Naive B cell (primary cell): Measurements from ENCODE around the gene CGNL1. TPM values are rescaled to one million over a fixed set of nuclear protein-coding genes. Genes with fewer than 3 reads are reported as not detected.
A peak's percentile ranks its signal among the peaks of the same experiment; 100 is the strongest.

ENCODE experiments used
- ATAC-seq, 2 donors: fragments of 150-1000 bp; cut with Tn5 transposase; 2 replicates each; pipeline ENCODE4 v1.10.0; 2021; ENCODE audit warnings: low read depth in 2 of 2, mild to moderate bottlenecking in 2 of 2, moderate library complexity in 2 of 2
- DNase-seq: peaks from one replicate; pipeline ENCODE4 v3.0.0; 2022
- H3K27ac Mint-ChIP-seq, 6 donors: one replicate each; pipeline ENCODE4 v1.8.0; 2020 to 2022; ENCODE audit warnings: mild to moderate bottlenecking in 6 of 6, mixed read lengths in 6 of 6, moderate library complexity in 5 of 6, inconsistent platforms in 2 of 6
- H3K27me3 Mint-ChIP-seq, 3 donors: one replicate each; pipeline ENCODE4 v1.8.0; 2021 to 2022; ENCODE audit warnings: mixed read lengths in 3 of 3, mild to moderate bottlenecking in 1 of 3
- H3K36me3 Mint-ChIP-seq, 2 donors: one replicate each; pipeline ENCODE4 v1.8.0; 2020 to 2022; ENCODE audit warnings: mixed read lengths in 2 of 2, inconsistent platforms in 1 of 2, mild to moderate bottlenecking in 1 of 2
- H3K4me1 Mint-ChIP-seq, 3 donors: one replicate each; pipeline ENCODE4 v1.8.0; 2020 to 2022; ENCODE audit warnings: mixed read lengths in 3 of 3, inconsistent platforms in 1 of 3, mild to moderate bottlenecking in 1 of 3, moderate library complexity in 1 of 3
- H3K4me3 Mint-ChIP-seq, 8 donors: one replicate each; pipeline ENCODE4 v1.8.0; 2020 to 2022; ENCODE audit warnings: mild to moderate bottlenecking in 8 of 8, mixed read lengths in 8 of 8, moderate library complexity in 8 of 8, inconsistent platforms in 2 of 8
- H3K9me3 Mint-ChIP-seq, 7 donors: one replicate each; pipeline ENCODE4 v1.8.0; 2020 to 2022; ENCODE audit warnings: mixed read lengths in 7 of 7, mild to moderate bottlenecking in 5 of 7, inconsistent platforms in 2 of 7, moderate library complexity in 1 of 7
- polyA plus RNA-seq, 6 donors: library from polyadenylated mRNA; unstranded; fragments of 300-500 nt; fragmentation: Illumina TruSeq; gene quantifications; one replicate each; pipeline ENCODE4 v1.2.3, GENCODE V29; 2021; ENCODE audit warnings: low read depth in 6 of 6

CGNL1 gene
- polyA plus RNA-seq, 6 donors from 2014 or later, result 0.09 TPM; not detected in 4

DNA sequence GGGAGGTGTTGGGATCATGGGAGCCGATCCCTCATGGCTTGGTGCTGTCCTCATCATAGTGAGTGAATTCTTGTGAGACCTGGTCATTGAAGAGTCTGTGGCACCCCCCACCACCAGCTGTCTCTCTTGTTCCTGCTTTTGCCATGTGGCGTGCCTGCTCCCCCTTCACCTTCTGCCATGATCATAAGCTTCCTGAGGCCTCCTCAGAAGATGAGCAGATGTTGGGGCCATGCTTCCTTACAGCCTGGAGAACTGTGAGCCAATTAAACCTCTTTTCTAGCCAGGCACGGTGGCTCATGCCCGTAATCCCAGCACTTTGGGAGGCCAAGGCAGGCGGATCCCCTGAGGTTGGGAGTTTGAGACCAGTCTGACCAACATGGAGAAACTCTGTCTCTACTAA is 37.0 kb upstream of the CGNL1 start:
- H3K27me3 Mint-ChIP-seq, result peaks cover 0 to 30% (median 0%) of the 10 kb centered on the region in 3 donors
- ATAC-seq, result no peak
- peaks cover 0 to 5% (median 4%) of the 10 kb centered on the region in 3 donors for H3K4me1 Mint-ChIP-seq
- H3K27ac Mint-ChIP-seq, result peak overlapping the region in 1 of 6 donors; percentile 56
- H3K9me3 Mint-ChIP-seq, result no peaks in the 10 kb centered on the region
- no peaks in the 10 kb centered on the region for H3K36me3 Mint-ChIP-seq
- H3K4me3 Mint-ChIP-seq, result no peak overlapping the region
- DNase-seq, result no peak

DNA sequence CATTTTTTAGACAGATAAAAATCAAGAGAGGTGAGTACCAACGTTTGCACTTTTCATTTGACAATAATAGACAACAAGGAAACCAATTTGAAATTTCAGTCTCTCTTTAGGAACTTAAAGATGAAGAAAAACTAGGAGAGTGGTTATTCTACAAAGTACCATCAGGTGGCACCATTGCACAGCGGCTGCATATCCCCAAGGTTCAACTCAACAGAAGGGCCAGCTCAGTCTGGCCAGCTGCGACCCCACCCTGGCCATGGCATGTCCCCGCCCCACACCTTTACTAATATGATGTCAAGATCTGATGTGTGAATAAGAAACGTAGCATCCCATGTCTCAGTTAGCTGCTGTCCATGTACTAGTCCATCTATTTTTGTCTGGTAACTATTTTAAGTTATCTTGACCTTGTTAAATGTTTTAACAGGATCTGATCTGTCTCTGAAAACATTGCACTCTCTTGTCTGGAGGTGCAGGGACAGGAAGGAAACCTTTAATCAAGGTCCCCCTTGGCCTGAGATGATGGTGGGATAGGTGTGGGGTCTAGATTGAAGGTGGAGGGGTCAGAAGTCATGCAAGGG is 35.5 kb upstream of the CGNL1 start:
- ATAC-seq, result peak; percentile 18 to 37
- H3K27me3 Mint-ChIP-seq, result peaks cover 0 to 24% (median 0%) of the 10 kb centered on the region in 3 donors
- H3K9me3 Mint-ChIP-seq, result no peaks in the 10 kb centered on the region
- H3K4me3 Mint-ChIP-seq, result no peak overlapping the region
- H3K4me1 Mint-ChIP-seq, result peaks cover 0 to 5% (median 0%) of the 10 kb centered on the region in 3 donors
- DNase-seq, result peak; percentile 38
- peak overlapping the region in 1 of 6 donors; percentile 3 for H3K27ac Mint-ChIP-seq
- no peaks in the 10 kb centered on the region for H3K36me3 Mint-ChIP-seq

GRCh38 chr15:57343048-57343447 is 33.3 kb upstream of the CGNL1 start:
- Mint-ChIP-seq H3K9me3 (no peaks in the 10 kb centered on the region), H3K27me3 (peaks cover 0 to 8% (median 0%) of the 10 kb centered on the region in 3 donors)

GRCh38 chr15:57343498-57343897 is 32.8 kb upstream of the CGNL1 start:
- H3K9me3 Mint-ChIP-seq, result peaks cover 0 to 4% (median 0%) of the 10 kb centered on the region in 7 donors
- H3K4me1 Mint-ChIP-seq, result peaks cover 0 to 5% (median 0%) of the 10 kb centered on the region in 3 donors
- no peak for ATAC-seq
- H3K27me3 Mint-ChIP-seq, result peaks cover 0 to 8% (median 0%) of the 10 kb centered on the region in 3 donors
- no peaks in the 10 kb centered on the region for H3K36me3 Mint-ChIP-seq
- no peak overlapping the region for H3K4me3 Mint-ChIP-seq
- peak overlapping the region in 2 of 6 donors; percentile 15 to 42 for H3K27ac Mint-ChIP-seq
- no peak for DNase-seq

More at GRCh38 chr15:57343048-57343447, 33.3 kb upstream of the CGNL1 start:
- Mint-ChIP-seq H3K4me3 (no peak overlapping the region), H3K4me1 (peaks cover 0 to 5% (median 0%) of the 10 kb centered on the region in 3 donors), H3K27ac (peak overlapping the region in 3 of 6 donors; percentile 15 to 42 (median 28)), H3K36me3 (no peaks in the 10 kb centered on the region)
- no peak for DNase-seq
- no peak for ATAC-seq

DNA sequence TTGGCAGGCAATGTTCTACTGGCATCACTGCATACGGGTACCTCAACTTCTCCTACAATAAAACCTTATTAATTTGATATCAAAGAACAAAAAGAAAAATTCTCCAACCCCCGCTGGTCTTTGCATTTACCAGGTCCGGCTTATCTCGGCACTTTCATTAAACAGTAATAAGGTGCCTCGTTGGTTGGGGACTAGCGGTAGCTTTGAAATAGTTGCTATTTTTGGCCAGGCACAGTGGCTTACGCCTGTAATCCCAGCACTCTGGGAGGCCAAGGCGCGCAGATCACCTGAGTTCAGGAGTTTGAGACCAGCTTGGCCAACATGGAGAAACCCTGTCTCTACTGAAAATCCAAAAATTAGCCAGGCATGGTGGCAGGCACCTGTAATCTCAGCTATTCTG is 32.0 kb upstream of the CGNL1 start:
- Mint-ChIP-seq H3K27me3 (peaks cover 0 to under 1% (median 0%) of the 10 kb centered on the region in 3 donors), H3K9me3 (peaks cover 0 to 6% (median 0%) of the 10 kb centered on the region in 7 donors), H3K27ac (no peak overlapping the region), H3K4me3 (no peak overlapping the region), H3K36me3 (no peaks in the 10 kb centered on the region), H3K4me1 (peaks cover 0 to 5% (median 0%) of the 10 kb centered on the region in 3 donors)
- DNase-seq (no peak), ATAC-seq (no peak)

- ATAC-seq, result no peak
- H3K36me3 Mint-ChIP-seq, result no peaks in the 10 kb centered on the region
- H3K27me3 Mint-ChIP-seq, result no peaks in the 10 kb centered on the region
- H3K9me3 Mint-ChIP-seq, result peaks cover 0 to 6% (median 0%) of the 10 kb centered on the region in 7 donors
- no peak overlapping the region for H3K27ac Mint-ChIP-seq
- H3K4me1 Mint-ChIP-seq, result peaks cover 0 to 2% (median 0%) of the 10 kb centered on the region in 3 donors
- no peak overlapping the region for H3K4me3 Mint-ChIP-seq
- no peak for DNase-seq
Observed at GRCh38 chr15:57345584-57345983, 30.7 kb upstream of the CGNL1 start.

GRCh38 chr15:57348081-57348480 is 28.2 kb upstream of the CGNL1 start:
- Mint-ChIP-seq H3K4me1 (no peaks in the 10 kb centered on the region), H3K9me3 (peaks cover 0 to 6% (median 0%) of the 10 kb centered on the region in 7 donors), H3K36me3 (no peaks in the 10 kb centered on the region), H3K27ac (peak overlapping the region in 1 of 6 donors; percentile 61), H3K27me3 (peaks cover 0 to 3% (median 2%) of the 10 kb centered on the region in 3 donors), H3K4me3 (no peak overlapping the region)
- no peak for DNase-seq
- no peak for ATAC-seq

GRCh38 chr15:57352535-57353316 is 23.6 kb upstream of the CGNL1 start:
- H3K36me3 Mint-ChIP-seq, result no peaks in the 10 kb centered on the region
- DNase-seq, result no peak
- no peak overlapping the region for H3K27ac Mint-ChIP-seq
- H3K4me1 Mint-ChIP-seq, result peaks cover 0 to 4% (median 0%) of the 10 kb centered on the region in 3 donors
- H3K9me3 Mint-ChIP-seq, result peaks cover 0 to 6% (median 0%) of the 10 kb centered on the region in 7 donors
- no peak overlapping the region for H3K4me3 Mint-ChIP-seq
- no peak for ATAC-seq
- H3K27me3 Mint-ChIP-seq, result peaks cover 0 to 25% (median 5%) of the 10 kb centered on the region in 3 donors

GRCh38 chr15:57353317-57353804 is 22.9 kb upstream of the CGNL1 start:
- H3K4me1 Mint-ChIP-seq, result peaks cover 0 to 4% (median 0%) of the 10 kb centered on the region in 3 donors
- H3K4me3 Mint-ChIP-seq, result no peak overlapping the region

DNA sequence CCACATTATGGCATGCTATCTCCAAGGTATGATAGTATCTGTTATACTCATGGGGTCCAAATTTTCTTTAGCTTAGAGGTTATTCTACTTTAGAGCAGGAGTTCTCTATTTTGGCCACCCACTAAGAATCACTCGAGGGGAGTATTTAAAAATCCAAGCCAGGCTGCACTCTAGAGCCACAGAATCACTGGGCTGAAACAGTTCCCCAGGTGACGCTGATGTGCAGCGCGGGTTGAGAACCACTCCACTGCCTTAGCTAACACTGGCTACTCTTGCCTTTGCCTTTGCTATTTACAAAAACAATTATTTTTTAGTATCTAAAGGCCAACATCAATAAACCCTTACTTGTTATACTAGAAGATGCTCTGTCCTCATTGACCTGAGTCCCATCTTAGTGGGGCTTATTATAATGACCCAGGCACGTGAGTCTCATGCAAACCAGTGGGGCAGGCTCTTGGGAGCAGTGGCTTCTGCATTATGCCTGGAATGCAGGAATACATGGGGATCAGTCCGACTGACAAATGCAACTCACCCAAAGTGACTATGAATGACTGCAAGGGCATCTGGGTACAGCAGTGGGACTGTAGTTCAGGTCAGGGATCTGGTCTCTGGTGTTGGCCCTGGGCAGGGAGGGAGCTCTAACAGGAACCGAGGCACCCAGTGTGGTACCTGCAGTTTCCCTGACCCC is 21.7 kb upstream of the CGNL1 start:
- H3K27ac Mint-ChIP-seq, result no peak overlapping the region
- H3K9me3 Mint-ChIP-seq, result no peaks in the 10 kb centered on the region
- ATAC-seq (peak in 1 of 2 donors; percentile 32), DNase-seq (no peak)
- no peak overlapping the region for H3K4me3 Mint-ChIP-seq
- peaks cover 0 to 25% (median 5%) of the 10 kb centered on the region in 3 donors for H3K27me3 Mint-ChIP-seq
- no peaks in the 10 kb centered on the region for H3K36me3 Mint-ChIP-seq
- peaks cover 0 to 4% (median 0%) of the 10 kb centered on the region in 3 donors for H3K4me1 Mint-ChIP-seq

More at GRCh38 chr15:57353317-57353804, 22.9 kb upstream of the CGNL1 start:
- H3K36me3 Mint-ChIP-seq, result no peaks in the 10 kb centered on the region
- peaks cover 0 to 3% (median 0%) of the 10 kb centered on the region in 7 donors for H3K9me3 Mint-ChIP-seq
- DNase-seq, result no peak
- H3K27me3 Mint-ChIP-seq, result peaks cover 0 to 25% (median 5%) of the 10 kb centered on the region in 3 donors
- no peak overlapping the region for H3K27ac Mint-ChIP-seq
- no peak for ATAC-seq

DNA sequence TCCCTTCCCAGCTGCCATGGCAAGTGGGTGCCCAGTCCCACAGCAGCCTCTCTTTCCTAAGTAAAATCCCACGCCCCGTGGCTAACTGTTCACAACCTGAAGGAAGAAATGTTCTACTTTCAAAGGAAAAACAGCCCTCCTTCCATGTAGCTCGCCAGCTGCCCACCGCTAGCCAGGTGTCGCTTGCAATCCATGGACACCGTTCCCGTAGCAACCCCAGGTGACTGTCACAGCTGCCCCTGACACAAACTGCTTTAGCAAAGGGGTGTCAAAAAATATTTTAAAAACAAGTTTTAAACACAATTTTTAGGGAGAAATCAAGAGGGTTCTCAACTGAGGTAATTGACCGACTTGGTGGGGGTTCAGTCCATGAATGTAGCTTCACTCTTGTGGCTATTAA is 21.0 kb upstream of the CGNL1 start:
- DNase-seq, result no peak
- H3K4me1 Mint-ChIP-seq, result peaks cover 0 to 4% (median 0%) of the 10 kb centered on the region in 3 donors
- no peaks in the 10 kb centered on the region for H3K9me3 Mint-ChIP-seq
- no peak for ATAC-seq
- peaks cover 0 to 25% (median 5%) of the 10 kb centered on the region in 3 donors for H3K27me3 Mint-ChIP-seq
- H3K4me3 Mint-ChIP-seq, result no peak overlapping the region
- H3K27ac Mint-ChIP-seq, result peak overlapping the region in 1 of 6 donors; percentile 2
- no peaks in the 10 kb centered on the region for H3K36me3 Mint-ChIP-seq

- Mint-ChIP-seq H3K27me3 (peaks cover 0 to 25% (median 5%) of the 10 kb centered on the region in 3 donors), H3K36me3 (no peaks in the 10 kb centered on the region), H3K4me1 (peaks cover 0 to 4% (median 0%) of the 10 kb centered on the region in 3 donors), H3K9me3 (no peaks in the 10 kb centered on the region), H3K27ac (no peak overlapping the region), H3K4me3 (no peak overlapping the region)
- no peak for ATAC-seq
- DNase-seq, result no peak
Observed at GRCh38 chr15:57356178-57356577, 20.1 kb upstream of the CGNL1 start.

GRCh38 chr15:57356636-57357035 is 19.7 kb upstream of the CGNL1 start:
- H3K9me3 Mint-ChIP-seq, result no peaks in the 10 kb centered on the region
- H3K27ac Mint-ChIP-seq, result no peak overlapping the region
- ATAC-seq, result no peak
- H3K4me1 Mint-ChIP-seq, result peaks cover 0 to 4% (median 0%) of the 10 kb centered on the region in 3 donors
- H3K27me3 Mint-ChIP-seq, result peaks cover 0 to 25% (median 5%) of the 10 kb centered on the region in 3 donors
- DNase-seq, result no peak
- no peak overlapping the region for H3K4me3 Mint-ChIP-seq
- no peaks in the 10 kb centered on the region for H3K36me3 Mint-ChIP-seq
